ENCODE measurements around the gene CD59.

CD59 gene

GRCh38 chr11:33706966-33707365, 29.3 kb downstream of the CD59 start:
- H3K27me3 ChIP-seq (ENCODE audit: insufficient read depth, poor library complexity, severe bottlenecking): no peaks in the 10 kb centered on the region
- no peak for TF ChIP-seq CTCF (IDR thresholded peaks at IDR 0.05; ENCODE audit: poor library complexity, severe bottlenecking)
- H3K9me3 ChIP-seq (ENCODE audit: severe bottlenecking): no peaks in the 10 kb centered on the region
- H3K27ac ChIP-seq (ENCODE audit: poor library complexity, severe bottlenecking): peak overlapping the region; percentile 100
- ATAC-seq (ENCODE audit: low read depth) (no peak), DNase-seq (ENCODE audit: low spot score) (no peak)
- peaks cover 62% of the 10 kb centered on the region for H3K4me1 ChIP-seq (ENCODE audit: insufficient read depth, poor library complexity, severe bottlenecking)
- H3K4me3 ChIP-seq (ENCODE audit: severe bottlenecking): no peak overlapping the region
- H3K36me3 ChIP-seq (ENCODE audit: low read depth): peaks cover 70% of the 10 kb centered on the region

- ATAC-seq (ENCODE audit: low read depth) (no peak), DNase-seq (ENCODE audit: low spot score) (no peak)
- no peaks in the 10 kb centered on the region for H3K27me3 ChIP-seq (ENCODE audit: insufficient read depth, poor library complexity, severe bottlenecking)
- no peaks in the 10 kb centered on the region for H3K9me3 ChIP-seq (ENCODE audit: severe bottlenecking)
- peaks cover 66% of the 10 kb centered on the region for H3K4me1 ChIP-seq (ENCODE audit: insufficient read depth, poor library complexity, severe bottlenecking)
- TF ChIP-seq CTCF (IDR thresholded peaks at IDR 0.05; ENCODE audit: poor library complexity, severe bottlenecking): no peak
- H3K36me3 ChIP-seq (ENCODE audit: low read depth): peaks cover 65% of the 10 kb centered on the region
- H3K4me3 ChIP-seq (ENCODE audit: severe bottlenecking): no peak overlapping the region
- peak overlapping the region; percentile 100 for H3K27ac ChIP-seq (ENCODE audit: poor library complexity, severe bottlenecking)
Observed at GRCh38 chr11:33706546-33706945, 29.7 kb downstream of the CD59 start.

- DNase-seq (ENCODE audit: low spot score) (no peak), ATAC-seq (ENCODE audit: low read depth) (no peak)
- H3K27ac ChIP-seq (ENCODE audit: poor library complexity, severe bottlenecking): peak overlapping the region; percentile 100
- no peak for TF ChIP-seq CTCF (IDR thresholded peaks at IDR 0.05; ENCODE audit: poor library complexity, severe bottlenecking)
- H3K4me1 ChIP-seq (ENCODE audit: insufficient read depth, poor library complexity, severe bottlenecking): peaks cover 77% of the 10 kb centered on the region
- no peak overlapping the region for H3K4me3 ChIP-seq (ENCODE audit: severe bottlenecking)
- H3K27me3 ChIP-seq (ENCODE audit: insufficient read depth, poor library complexity, severe bottlenecking): no peaks in the 10 kb centered on the region
- peaks cover 44% of the 10 kb centered on the region for H3K36me3 ChIP-seq (ENCODE audit: low read depth)
- no peaks in the 10 kb centered on the region for H3K9me3 ChIP-seq (ENCODE audit: severe bottlenecking)
Observed at GRCh38 chr11:33704240-33705002, 31.8 kb downstream of the CD59 start.

- Histone ChIP-seq H3K27me3 (ENCODE audit: insufficient read depth, poor library complexity, severe bottlenecking) (no peaks in the 10 kb centered on the region), H3K4me1 (ENCODE audit: insufficient read depth, poor library complexity, severe bottlenecking) (peaks cover 76% of the 10 kb centered on the region), H3K9me3 (ENCODE audit: severe bottlenecking) (no peaks in the 10 kb centered on the region), H3K36me3 (ENCODE audit: low read depth) (peaks cover 38% of the 10 kb centered on the region), H3K27ac (ENCODE audit: poor library complexity, severe bottlenecking) (peak overlapping the region; percentile 100), H3K4me3 (ENCODE audit: severe bottlenecking) (no peak overlapping the region)
- no peak for TF ChIP-seq CTCF (IDR thresholded peaks at IDR 0.05; ENCODE audit: poor library complexity, severe bottlenecking)
- DNase-seq (ENCODE audit: low spot score) (no peak), ATAC-seq (ENCODE audit: low read depth) (peak; percentile 27)
Observed at GRCh38 chr11:33703788-33704187, 32.4 kb downstream of the CD59 start.

GRCh38 chr11:33703234-33703633, 33.0 kb downstream of the CD59 start:
- DNase-seq (ENCODE audit: low spot score): no peak
- H3K27me3 ChIP-seq (ENCODE audit: insufficient read depth, poor library complexity, severe bottlenecking): no peaks in the 10 kb centered on the region
- H3K4me1 ChIP-seq (ENCODE audit: insufficient read depth, poor library complexity, severe bottlenecking): peaks cover 73% of the 10 kb centered on the region
- no peaks in the 10 kb centered on the region for H3K9me3 ChIP-seq (ENCODE audit: severe bottlenecking)
- TF ChIP-seq CTCF (IDR thresholded peaks at IDR 0.05; ENCODE audit: poor library complexity, severe bottlenecking): no peak
- peaks cover 34% of the 10 kb centered on the region for H3K36me3 ChIP-seq (ENCODE audit: low read depth)
- H3K4me3 ChIP-seq (ENCODE audit: severe bottlenecking): no peak overlapping the region
- H3K27ac ChIP-seq (ENCODE audit: poor library complexity, severe bottlenecking): peak overlapping the region; percentile 100
- no peak for ATAC-seq (ENCODE audit: low read depth)
